ENCODE measurements around the gene DCLRE1B.

Gene DCLRE1B

DNA sequence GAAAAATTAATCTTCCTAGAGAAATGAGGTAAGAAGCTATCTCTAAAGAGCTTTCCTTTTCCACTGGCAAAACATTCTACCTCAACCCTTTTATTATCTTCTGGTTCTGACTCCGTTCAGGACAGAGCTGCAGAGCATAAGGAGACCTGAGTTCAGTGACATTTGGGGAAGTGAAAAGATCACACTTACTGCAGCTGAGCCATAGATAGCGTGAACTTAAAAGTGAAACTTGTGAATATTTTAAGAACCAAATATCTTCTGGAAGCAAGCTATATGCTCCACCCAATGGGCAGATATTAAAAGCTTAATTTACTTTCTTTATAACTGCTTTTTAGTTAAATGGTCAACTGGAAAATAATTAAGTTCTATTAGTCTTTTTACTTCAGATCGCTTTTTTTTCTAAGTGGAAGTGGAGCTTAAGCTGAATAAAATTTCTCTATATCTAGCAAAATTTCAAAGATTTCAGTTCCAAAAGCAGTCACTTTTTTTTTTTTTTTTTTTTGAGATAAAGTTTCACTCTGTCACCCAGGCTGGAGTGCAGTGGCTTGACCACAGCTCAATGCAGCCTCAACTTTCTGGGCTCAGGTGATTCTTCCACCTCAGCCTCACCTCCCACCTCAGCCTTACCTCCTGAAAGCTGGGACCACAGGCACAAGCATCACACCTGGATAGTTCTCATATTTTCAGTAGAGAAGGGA, 45.5 kb upstream of the DCLRE1B start:
- TF ChIP-seq, protein P1, sequence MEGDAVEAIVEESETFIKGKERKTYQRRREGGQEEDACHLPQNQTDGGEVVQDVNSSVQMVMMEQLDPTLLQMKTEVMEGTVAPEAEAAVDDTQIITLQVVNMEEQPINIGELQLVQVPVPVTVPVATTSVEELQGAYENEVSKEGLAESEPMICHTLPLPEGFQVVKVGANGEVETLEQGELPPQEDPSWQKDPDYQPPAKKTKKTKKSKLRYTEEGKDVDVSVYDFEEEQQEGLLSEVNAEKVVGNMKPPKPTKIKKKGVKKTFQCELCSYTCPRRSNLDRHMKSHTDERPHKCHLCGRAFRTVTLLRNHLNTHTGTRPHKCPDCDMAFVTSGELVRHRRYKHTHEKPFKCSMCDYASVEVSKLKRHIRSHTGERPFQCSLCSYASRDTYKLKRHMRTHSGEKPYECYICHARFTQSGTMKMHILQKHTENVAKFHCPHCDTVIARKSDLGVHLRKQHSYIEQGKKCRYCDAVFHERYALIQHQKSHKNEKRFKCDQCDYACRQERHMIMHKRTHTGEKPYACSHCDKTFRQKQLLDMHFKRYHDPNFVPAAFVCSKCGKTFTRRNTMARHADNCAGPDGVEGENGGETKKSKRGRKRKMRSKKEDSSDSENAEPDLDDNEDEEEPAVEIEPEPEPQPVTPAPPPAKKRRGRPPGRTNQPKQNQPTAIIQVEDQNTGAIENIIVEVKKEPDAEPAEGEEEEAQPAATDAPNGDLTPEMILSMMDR (IDR thresholded peaks at IDR 0.05; ENCODE audit: low read depth, low read length, missing control alignments): no peak
- no peak overlapping the region for H3K4me3 ChIP-seq (replicated peaks; ENCODE audit: low read depth, low read length)
- DNase-seq (ENCODE audit: extremely low read depth, low read depth): no peak

DNA sequence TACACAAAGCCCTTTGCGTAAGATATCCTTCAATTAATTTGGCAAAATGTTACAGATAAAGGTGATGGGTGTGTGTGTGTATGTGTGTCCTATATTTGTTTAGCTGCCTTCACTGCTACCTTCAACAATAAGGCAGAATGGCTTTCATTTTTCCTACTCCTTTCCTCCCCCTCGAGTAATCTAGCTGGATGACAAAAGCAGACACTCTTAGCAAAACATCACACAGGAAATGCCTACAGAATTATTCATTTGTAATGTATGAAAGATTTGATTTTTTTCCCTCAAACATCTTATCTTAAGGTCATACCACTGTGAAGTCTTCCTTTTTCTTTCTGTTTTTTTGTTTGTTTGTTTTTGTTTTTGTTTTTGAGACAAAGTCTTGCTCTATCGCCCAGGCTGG, 44.2 kb upstream of the DCLRE1B start:
- H3K4me3 ChIP-seq (replicated peaks; ENCODE audit: low read depth, low read length): no peak overlapping the region
- DNase-seq (ENCODE audit: extremely low read depth, low read depth): peak; percentile 22
- TF ChIP-seq, protein P1 (IDR thresholded peaks at IDR 0.05; ENCODE audit: low read depth, low read length, missing control alignments): no peak

DNA sequence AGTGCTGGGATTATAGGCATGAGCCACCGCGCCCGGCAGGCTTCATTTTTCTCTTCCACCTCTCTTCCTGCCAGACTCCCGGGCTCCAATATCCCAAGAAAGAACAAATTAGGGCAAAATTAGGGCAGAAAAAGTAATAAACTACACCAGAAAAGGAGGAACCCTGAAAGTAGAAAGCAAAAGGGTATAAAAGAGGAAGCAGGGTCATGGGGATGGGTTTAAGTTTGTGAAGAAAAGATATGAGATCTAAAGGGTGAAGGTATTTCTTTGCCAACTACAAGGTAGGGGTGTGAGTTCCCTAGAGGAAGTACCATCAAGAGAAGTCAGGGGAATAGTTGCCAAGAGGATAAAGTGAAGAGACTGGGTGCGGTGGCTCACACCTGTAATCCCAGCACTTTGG, 43.5 kb upstream of the DCLRE1B start:
- DNase-seq (ENCODE audit: extremely low read depth, low read depth): no peak
- H3K4me3 ChIP-seq (replicated peaks; ENCODE audit: low read depth, low read length): no peak overlapping the region
- TF ChIP-seq, protein P1 (IDR thresholded peaks at IDR 0.05; ENCODE audit: low read depth, low read length, missing control alignments): no peak

DNA sequence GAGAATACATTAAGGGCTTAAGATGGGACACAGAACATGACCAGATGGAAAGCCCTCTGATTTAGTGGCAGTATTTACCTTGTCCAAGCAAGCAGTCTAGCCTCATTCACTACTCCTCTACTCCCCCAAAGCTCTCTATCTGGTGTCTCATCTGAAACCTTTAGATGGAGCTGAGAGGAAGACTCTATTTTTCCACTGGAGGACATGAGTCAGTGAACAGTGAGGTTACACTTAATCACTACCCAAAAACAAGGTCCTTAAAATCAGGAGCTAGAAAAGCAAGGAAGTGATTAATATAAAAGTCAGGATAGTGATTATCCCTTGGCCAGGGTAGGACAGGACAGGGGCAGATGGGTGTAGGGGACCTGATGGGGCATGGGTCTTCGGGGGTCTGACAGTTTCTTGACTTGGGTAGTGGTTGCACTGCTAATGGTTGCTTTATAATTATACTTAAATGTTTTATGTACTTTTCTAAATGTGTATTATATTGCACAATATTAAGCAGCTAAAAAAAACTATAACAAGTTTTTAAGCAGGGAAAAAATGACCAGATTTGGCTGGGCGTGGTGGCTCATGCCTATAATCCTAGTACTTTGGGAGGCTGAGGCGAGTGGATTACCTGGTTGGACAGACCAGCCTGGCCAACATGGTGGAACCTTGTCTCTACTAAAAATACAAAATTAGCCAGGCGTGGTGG, 36.6 kb upstream of the DCLRE1B start:
- no peak for DNase-seq (ENCODE audit: extremely low read depth, low read depth)
- TF ChIP-seq, protein P1 (IDR thresholded peaks at IDR 0.05; ENCODE audit: low read depth, low read length, missing control alignments): no peak
- no peak overlapping the region for H3K4me3 ChIP-seq (replicated peaks; ENCODE audit: low read depth, low read length)

DNA sequence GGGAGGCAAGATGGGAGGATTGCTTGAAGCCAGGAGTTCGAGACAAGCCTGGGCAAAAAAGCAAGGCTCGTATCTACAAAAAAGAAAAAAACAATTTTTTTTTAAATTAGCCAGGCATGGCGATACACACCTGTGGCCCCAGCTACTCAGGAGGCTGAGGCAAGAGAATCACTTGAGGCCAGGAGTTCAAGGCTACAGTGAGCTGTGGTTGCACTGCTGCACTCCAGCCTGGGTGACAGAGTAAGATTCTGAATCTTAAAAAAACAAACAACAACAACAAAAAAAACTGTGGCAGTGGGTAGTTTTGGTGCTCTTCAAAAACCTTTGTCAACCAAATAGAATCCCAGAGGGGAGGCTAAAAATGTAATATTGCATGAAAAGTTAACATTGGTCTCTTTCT, 34.3 kb upstream of the DCLRE1B start:
- H3K4me3 ChIP-seq (replicated peaks; ENCODE audit: low read depth, low read length): no peak overlapping the region
- TF ChIP-seq, protein P1 (IDR thresholded peaks at IDR 0.05; ENCODE audit: low read depth, low read length, missing control alignments): no peak
- DNase-seq (ENCODE audit: extremely low read depth, low read depth): no peak

DNA sequence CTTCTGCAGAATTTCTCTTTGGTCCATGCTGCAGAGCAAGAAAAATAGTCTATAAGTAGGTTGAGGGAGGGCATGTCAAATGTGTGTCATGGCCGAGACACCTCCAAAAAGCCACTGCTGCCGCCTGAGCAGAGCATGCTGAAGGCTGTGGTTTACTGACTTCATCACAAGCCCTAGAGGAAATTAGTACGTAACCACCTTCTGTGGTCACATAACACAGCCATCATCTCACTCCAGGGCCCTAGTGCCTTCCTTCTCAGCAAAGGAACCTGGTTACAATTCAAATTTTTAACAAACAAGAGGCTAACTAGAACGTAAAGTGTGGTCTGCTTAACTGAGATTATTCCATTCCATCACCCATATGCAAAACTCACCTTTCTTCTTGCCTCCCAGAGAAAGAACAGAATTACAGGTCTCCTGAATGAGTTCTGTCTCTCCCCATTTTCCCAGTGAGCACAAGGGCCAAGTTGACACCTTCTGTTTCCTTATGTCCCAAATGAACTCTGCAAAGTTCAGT, 33.5 kb upstream of the DCLRE1B start, which contains the start of gene PTPN22:
Gene PTPN22 (minus strand): TSS at position 116 of the 517 bp plus-strand sequence.
- TF ChIP-seq, protein P1 (IDR thresholded peaks at IDR 0.05; ENCODE audit: low read depth, low read length, missing control alignments): no peak
- H3K4me3 ChIP-seq (replicated peaks; ENCODE audit: low read depth, low read length): no peak within 1 kb of the TSS
- DNase-seq (ENCODE audit: extremely low read depth, low read depth): peak; percentile 38
